GM18526 (cell line): ENCODE data around the gene ARF4.

Experiments used
- POLR2A ChIP-seq: IDR thresholded peaks from 3 replicates; pipeline ENCODE4 v1.6.1; 2011; ENCODE audit not compliant: insufficient read length; ENCODE audit errors: extremely low read depth

The ARF4 gene

DNA sequence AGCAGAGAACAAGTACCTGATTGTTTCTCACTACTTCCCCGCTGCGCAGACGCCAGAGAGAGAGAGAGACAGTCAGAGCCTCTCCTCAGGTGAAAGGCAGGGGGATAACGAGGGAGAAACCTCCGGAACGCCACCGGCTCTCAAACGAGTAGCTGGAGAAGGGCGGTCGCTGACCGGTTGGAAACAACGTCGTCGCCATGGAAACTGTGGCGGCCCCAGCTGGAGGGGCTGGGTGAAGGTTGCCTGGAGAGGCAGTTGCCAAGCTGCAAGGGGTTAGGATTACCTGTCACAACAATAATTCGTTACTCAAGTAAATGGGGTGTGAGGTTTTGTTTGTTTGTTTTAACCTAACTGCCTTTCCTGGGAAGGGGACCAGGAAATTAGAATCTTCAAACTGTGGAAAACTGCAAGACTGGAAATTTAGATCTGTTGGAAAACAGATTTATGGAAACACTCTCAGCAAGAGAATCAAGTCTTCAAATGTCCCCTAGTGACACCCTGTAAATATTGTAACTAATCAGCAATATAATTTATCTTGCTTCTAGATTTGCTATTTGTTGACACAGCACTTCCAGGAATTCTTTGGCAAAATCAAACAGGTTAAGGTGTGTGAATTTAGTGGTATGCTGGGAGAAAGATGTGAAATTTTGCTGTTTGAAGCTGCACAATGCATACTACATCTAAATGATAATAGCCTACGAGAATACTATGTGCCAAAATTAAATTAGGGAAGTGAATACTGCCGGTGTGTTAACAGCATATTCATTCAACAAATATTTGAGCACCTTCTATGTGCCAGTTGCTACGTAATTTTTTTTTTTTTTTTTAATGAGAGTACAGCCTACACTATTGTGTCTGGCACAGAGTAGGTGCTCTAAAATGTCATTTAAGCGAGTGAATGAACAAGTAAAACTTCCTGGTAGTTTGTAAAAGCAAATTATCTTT is 52.7 kb downstream of the ARF4 start, which contains the start of gene DNAH12:
Gene DNAH12, minus strand, starts transcription at position 164 of the 945 bp plus-strand sequence. CDS start 1,474 bp downstream, outside the sequence.
- no peak for TF ChIP-seq POLR2A

DNA sequence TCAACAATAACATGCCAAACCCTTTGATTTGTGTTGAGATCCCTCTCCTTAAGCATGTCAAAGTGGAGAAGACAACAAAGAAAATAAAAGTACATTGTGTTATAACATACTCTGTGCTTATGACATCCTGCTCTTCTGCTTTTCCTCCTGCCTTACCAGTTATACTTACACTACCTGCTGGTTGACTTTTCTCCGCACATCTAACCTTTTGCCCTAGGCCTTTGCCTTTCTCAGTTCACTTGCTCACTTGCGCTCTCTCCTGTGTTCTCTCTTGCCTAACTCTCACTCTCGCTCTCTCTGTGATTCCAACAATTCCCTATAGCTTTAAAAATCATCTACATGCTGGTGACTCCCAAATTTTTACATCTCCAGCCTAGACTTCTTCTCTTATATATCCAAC is 58.7 kb downstream of the ARF4 start:
- no peak for TF ChIP-seq POLR2A

DNA sequence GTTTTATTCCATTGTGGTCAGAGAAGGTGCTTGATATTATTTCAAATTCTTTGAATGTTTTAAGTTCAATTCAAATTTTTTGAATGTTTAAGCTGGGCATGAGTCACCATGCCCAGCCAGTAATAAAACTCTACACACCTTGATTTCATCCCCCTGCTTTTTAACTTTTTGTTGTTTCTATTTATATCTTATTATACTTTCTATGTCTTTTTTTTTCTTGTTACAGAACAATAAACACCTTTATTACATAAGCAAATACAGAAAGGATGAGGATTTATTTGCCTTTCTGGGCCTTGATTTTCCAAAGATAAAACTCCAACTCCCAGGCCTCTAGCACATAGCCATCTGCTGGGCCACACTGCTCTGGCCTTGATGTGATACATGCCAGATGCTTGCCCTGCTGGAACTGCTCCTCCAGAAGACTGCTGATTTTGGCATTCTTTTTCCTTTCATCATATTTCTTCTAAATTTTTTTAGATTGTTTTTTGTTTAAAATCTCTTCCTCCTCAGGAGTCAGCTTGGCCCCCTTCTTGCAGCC is 67.0 kb downstream of the ARF4 start:
- no peak for TF ChIP-seq POLR2A
